Testis (tissue), 3 donors: ENCODE measurements around the gene KRTAP10-1. TPM values are rescaled to one million over a fixed set of nuclear protein-coding genes. Genes with fewer than 3 reads are reported as not detected.

Experiments
- DNase-seq: peaks from one replicate; pipeline ENCODE4 v3.0.0-alpha.2; 2019
- H3K27ac ChIP-seq, 2 donors: fragments of 200-600 bp; sonication (generic); one replicate each; pipeline ENCODE4 v1.5.1; 2019
- H3K27me3 ChIP-seq: fragments of 200-600 bp; sonication (generic); one replicate; pipeline ENCODE4 v1.5.1; 2019
- H3K36me3 ChIP-seq: fragments of 200-600 bp; sonication (generic); one replicate; pipeline ENCODE4 v1.5.1; 2017; ENCODE audit warnings: low read depth; ENCODE audit errors: missing control alignments
- H3K4me1 ChIP-seq: fragments of 200-600 bp; sonication (generic); one replicate; pipeline ENCODE4 v1.5.1; 2019
- H3K4me3 ChIP-seq, 2 donors: fragments of 200-600 bp; sonication (generic); one replicate each; pipeline ENCODE4 v1.5.1; 2017 to 2019
- H3K9me3 ChIP-seq: fragments of 200-600 bp; sonication (generic); one replicate; pipeline ENCODE4 v1.5.1; 2017
- POLR2A ChIP-seq: fragments of 450-650 bp; IDR thresholded peaks from one replicate; pipeline ENCODE4 v1.6.1; 2017; ENCODE audit warnings: antibody characterized with exemption, mild to moderate bottlenecking, moderate library complexity
- WGBS, 2 donors: methylation state at CpG; one replicate each; pipeline ENCODE4 v1.1.5; 2018; 5-methylcytosine and 5-hydroxymethylcytosine counted together
- intact Hi-C: fragments of 100-400 bp; cut with DNase I; formaldehyde crosslinking; loops from one replicate; pipeline ENCODE4 v1.15.1; 2023; ENCODE audit warnings: low total_unique reads
- polyA plus RNA-seq: library from polyadenylated mRNA; stranded (reverse); fragments of 350-450 nt; fragmentation: Illumina TruSeq; extraction: RNeasy Lipid Tissue Mini Kit (QIAGEN cat#74804); gene quantifications from one replicate; pipeline ENCODE4 v1.2.3, GENCODE V29; 2014; ENCODE audit warnings: low read depth, low replicate concordance; ENCODE audit not compliant: insufficient read depth
- total RNA-seq, 2 donors: library from RNA; depleted of rRNA; stranded (reverse); fragments of >200 nt; gene quantifications; one replicate each; pipeline ENCODE4 v1.2.3, GENCODE V29; 2016
- TF ChIP-seq, protein P1 (sequence below), 3 experiments: fragments of 450-650 bp in 2 of 3; fragments of 200-600 bp in 1 of 3; sonication (generic) in 1 of 3; IDR thresholded peaks; one replicate each; pipeline ENCODE4 v1.5.1; 2016 to 2019; ENCODE audit warnings: antibody characterized with exemption in 3 of 3, mild to moderate bottlenecking in 2 of 3, moderate library complexity in 1 of 3

Gene KRTAP10-1
- total and polyA plus RNA-seq, 3 donors from 2014 or later, result not detected

DNA sequence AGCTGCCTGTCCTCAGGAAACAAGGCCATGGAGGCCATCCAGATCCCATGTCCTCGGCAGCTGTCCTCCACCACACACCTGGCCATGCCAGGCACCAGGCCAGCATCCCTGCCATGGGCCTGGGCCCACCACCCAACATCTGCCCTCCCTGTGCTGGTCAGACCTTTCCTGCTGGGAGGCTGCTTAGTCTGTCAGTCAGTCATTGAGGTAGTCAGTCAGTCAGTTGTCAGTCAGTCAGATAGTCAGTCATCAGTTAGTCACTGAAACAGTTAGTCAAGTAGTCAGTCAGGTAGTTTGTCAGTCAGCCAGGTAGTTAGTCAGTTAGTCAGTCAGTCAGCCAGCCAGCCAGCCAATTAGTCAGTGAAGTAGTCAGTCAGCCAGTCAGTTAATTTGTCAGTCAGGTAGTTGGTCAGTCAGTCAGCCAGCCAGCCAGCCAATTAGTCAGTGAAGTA is 17.2 kb downstream of the KRTAP10-1 start:
- Histone ChIP-seq H3K27ac (no peak overlapping the region), H3K4me3 (no peak overlapping the region), H3K9me3 (no peaks in the 10 kb centered on the region), H3K27me3 (no peaks in the 10 kb centered on the region), H3K4me1 (no peaks in the 10 kb centered on the region), H3K36me3 (no peaks in the 10 kb centered on the region)
- WGBS, 2 donors, result 83% methylated on average over 1 of the region's 1 CpG; no CpG with 5 or more reads in 1 of the 2 donors
- TF ChIP-seq, protein P1, sequence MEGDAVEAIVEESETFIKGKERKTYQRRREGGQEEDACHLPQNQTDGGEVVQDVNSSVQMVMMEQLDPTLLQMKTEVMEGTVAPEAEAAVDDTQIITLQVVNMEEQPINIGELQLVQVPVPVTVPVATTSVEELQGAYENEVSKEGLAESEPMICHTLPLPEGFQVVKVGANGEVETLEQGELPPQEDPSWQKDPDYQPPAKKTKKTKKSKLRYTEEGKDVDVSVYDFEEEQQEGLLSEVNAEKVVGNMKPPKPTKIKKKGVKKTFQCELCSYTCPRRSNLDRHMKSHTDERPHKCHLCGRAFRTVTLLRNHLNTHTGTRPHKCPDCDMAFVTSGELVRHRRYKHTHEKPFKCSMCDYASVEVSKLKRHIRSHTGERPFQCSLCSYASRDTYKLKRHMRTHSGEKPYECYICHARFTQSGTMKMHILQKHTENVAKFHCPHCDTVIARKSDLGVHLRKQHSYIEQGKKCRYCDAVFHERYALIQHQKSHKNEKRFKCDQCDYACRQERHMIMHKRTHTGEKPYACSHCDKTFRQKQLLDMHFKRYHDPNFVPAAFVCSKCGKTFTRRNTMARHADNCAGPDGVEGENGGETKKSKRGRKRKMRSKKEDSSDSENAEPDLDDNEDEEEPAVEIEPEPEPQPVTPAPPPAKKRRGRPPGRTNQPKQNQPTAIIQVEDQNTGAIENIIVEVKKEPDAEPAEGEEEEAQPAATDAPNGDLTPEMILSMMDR (IDR thresholded peaks at IDR 0.05), result no peak
- no peak for TF ChIP-seq POLR2A
- no peak for DNase-seq
- intact Hi-C loops, result no loop called here

DNA sequence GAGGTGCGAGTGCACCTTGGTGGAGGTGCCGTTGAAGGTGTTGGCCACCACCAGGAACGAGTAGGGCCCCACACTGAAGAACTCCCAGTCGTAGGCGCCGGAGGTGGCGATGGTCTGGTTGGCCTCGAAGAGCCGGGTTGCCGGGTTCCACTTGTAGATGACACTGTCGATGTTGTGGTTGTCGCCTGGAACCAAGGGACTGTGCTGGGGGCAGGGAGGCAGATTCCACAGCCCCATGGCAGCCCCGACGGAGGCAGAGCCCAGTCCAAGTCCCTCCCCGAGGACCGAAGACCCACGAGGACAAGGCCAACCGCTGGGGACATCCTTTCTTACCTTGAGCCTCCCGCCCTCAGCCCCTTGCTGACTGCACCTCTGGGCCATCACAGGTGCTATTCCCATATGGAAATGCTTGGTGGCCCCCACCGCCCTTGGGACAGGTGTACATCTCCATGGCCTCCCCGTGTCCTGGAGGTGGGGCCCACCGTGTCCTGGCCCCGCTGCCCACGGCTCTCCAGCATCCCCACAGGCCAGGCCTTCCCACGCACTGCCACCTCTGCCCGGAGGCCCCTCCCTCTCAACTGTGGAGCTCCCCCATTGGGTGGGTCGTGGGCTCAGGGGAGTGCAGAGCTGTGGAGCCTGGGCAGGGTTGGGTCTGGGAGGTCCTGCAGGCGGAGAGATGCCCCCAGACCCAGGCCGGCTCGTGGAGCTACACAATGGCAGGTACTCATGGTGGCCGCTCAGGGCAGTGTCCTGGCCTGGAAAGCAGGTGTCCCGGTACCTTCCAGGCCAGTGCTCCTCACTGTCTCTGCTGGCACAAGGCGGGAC is 17.9 kb downstream of the KRTAP10-1 start:
- no peaks in the 10 kb centered on the region for H3K36me3 ChIP-seq
- DNase-seq, result no peak
- no peak for TF ChIP-seq POLR2A
- TF ChIP-seq, protein P1 (IDR thresholded peaks at IDR 0.05), result no peak
- H3K4me1 ChIP-seq, result no peaks in the 10 kb centered on the region
- intact Hi-C loops, result no loop called here
- no peaks in the 10 kb centered on the region for H3K9me3 ChIP-seq
- H3K27ac ChIP-seq, result no peak overlapping the region
- 91 to 92% methylated on average over 25 to 26 of the region's 33 CpGs for WGBS, 2 donors
- no peak overlapping the region for H3K4me3 ChIP-seq
- no peaks in the 10 kb centered on the region for H3K27me3 ChIP-seq

DNA sequence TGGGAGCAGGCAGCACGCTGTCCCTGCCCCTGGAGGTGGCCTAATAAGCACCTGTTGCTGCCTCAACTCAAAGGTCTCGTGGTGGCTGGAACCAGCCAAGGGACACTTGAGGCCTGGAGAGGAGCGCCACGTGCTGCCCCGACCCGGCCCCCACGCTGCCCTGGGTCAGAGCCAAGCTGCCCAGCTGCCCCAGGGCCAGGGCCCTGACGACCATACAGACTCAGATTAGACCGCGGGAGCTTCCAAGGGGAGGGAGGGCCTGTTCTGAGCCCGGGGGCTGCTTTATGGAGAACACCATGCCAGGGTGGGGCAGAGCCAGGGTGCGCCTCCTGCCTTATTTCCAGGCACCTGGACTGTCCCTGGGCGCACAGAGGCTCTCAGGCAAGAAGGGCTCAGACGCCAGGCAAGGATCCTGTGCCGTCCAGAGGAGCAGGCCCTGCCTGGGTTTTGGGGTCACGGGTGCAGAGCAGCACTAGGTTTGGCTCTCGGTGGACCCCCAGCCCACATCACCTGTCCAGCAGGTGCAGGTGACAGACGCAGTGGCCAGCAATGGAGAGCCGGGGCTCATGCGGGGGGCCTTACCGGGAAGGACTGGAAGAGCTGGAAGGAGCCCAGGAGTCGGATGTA is 18.6 kb downstream of the KRTAP10-1 start:
- no peaks in the 10 kb centered on the region for H3K9me3 ChIP-seq
- no peaks in the 10 kb centered on the region for H3K36me3 ChIP-seq
- H3K4me3 ChIP-seq, result no peak overlapping the region
- H3K4me1 ChIP-seq, result no peaks in the 10 kb centered on the region
- 87 to 96% methylated on average over 5 to 21 of the region's 22 CpGs for WGBS, 2 donors
- H3K27me3 ChIP-seq, result no peaks in the 10 kb centered on the region
- TF ChIP-seq POLR2A, result no peak
- TF ChIP-seq, protein P1 (IDR thresholded peaks at IDR 0.05), result no peak
- intact Hi-C loops, result no loop called here
- DNase-seq, result no peak
- no peak overlapping the region for H3K27ac ChIP-seq

DNA sequence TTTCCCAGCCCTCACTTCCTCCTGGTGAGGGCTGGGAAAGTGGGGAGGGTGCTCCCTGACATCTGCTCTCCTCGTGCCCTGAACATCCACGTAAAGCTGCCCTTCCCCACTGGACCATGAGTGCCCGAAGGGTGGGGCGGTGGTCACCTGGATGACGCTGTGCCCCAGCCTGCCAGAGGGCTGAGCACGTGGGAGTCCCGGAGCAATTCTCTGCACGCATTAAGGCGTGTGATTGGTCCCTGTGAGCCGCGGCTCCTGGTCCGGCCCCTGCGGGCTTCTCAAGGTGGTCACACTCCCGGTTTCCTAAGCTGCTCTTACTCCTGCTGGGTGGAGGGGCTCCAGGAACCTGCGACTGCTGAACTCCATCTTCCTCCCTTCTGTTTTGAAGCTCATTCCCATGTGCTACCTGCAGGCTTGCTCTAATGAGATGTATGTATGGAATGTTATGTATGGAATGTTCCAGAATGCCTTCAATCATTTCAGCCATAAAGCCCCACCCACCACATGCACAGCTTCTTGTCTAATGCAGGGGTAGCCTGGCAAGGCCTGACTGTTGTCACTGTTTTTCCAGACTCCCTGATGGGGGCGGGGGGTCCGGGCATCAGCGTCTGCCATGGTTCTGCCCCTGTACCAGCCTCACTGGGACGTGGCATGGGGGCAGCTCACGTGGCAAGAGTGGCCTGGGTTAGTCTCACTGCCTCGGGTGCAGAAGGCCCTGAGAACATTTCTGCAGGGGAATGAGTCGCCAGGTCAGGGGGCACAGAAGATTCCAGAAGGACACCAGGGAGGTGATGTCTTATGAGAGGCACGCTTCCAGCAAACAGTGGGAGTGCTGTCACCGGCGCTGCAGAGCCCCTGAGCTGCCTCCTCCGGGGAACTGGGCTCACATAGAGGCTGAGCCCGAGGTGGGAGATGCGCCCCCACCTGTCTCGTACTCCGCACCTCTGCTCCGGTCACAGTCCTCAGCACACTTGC is 19.4 kb downstream of the KRTAP10-1 start:
- no peak overlapping the region for H3K4me3 ChIP-seq
- no peak overlapping the region for H3K27ac ChIP-seq
- no peak for DNase-seq
- no peaks in the 10 kb centered on the region for H3K27me3 ChIP-seq
- no peaks in the 10 kb centered on the region for H3K9me3 ChIP-seq
- H3K36me3 ChIP-seq, result no peaks in the 10 kb centered on the region
- no peak for TF ChIP-seq POLR2A
- TF ChIP-seq, protein P1 (IDR thresholded peaks at IDR 0.05), result no peak
- intact Hi-C loops, result no loop called here
- H3K4me1 ChIP-seq, result no peaks in the 10 kb centered on the region
- WGBS, 2 donors, result 85 to 92% methylated on average over 14 to 25 of the region's 31 CpGs
